ENCODE results near the gene WWC1.
"Not testable (repeated sequence)": the region's sequence is repeated elsewhere in the genome, so short reads cannot be mapped to it uniquely, and the experiment has no call there.

The WWC1 gene

DNA sequence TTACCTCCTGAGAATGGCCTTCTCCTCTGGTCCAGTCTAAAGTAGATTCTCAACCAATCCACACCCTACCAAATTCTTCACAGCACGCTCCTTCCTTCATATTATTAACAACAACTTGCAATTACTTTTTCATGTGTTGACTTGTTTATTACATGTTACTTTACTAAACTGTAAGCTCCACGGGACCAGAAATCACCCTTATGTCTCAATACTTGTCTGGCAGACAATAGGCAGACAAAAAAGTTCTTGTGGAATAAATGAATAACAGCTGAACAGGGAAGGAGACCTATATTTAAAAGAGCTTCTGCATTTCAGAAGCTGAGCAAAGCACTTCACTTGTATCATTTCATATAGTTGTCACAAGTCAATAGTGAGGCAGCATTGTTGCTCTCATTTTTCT, 5.7 kb upstream of the WWC1 start:
- ATAC-seq (ENCODE audit: low read depth) = no peak

DNA sequence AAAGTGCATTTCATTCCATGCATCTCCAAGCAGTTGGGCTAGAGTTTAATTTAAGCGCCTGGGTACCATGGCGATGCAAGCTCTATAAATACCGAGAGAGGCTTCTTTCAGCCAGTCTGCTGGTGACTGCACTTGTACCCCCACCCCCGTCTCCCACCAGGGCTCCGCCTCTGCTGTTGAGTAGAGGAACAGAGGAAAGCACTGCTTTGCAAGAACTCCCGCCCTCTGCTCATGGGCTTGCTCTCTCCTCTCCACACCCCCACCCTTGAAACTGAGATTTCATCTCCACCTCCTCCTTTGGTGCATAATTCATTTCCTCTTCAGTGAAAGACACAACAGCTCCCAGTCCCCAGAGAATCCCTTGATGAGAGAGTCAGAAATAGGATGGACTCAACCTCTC, 5.1 kb upstream of the WWC1 start:
- no peaks in the 10 kb centered on the region for H3K36me3 ChIP-seq (ENCODE audit: low read depth)
- no peaks in the 10 kb centered on the region for H3K9me3 ChIP-seq (ENCODE audit: severe bottlenecking)
- no peak overlapping the region for H3K27ac ChIP-seq (ENCODE audit: poor library complexity, severe bottlenecking)
- ATAC-seq (ENCODE audit: low read depth) = no peak
- peaks cover 20% of the 10 kb centered on the region for H3K4me1 ChIP-seq (ENCODE audit: insufficient read depth, poor library complexity, severe bottlenecking)
- DNase-seq (ENCODE audit: low spot score) = no peak
- H3K27me3 ChIP-seq (ENCODE audit: insufficient read depth, poor library complexity, severe bottlenecking) = no peaks in the 10 kb centered on the region
- TF ChIP-seq, protein P1, sequence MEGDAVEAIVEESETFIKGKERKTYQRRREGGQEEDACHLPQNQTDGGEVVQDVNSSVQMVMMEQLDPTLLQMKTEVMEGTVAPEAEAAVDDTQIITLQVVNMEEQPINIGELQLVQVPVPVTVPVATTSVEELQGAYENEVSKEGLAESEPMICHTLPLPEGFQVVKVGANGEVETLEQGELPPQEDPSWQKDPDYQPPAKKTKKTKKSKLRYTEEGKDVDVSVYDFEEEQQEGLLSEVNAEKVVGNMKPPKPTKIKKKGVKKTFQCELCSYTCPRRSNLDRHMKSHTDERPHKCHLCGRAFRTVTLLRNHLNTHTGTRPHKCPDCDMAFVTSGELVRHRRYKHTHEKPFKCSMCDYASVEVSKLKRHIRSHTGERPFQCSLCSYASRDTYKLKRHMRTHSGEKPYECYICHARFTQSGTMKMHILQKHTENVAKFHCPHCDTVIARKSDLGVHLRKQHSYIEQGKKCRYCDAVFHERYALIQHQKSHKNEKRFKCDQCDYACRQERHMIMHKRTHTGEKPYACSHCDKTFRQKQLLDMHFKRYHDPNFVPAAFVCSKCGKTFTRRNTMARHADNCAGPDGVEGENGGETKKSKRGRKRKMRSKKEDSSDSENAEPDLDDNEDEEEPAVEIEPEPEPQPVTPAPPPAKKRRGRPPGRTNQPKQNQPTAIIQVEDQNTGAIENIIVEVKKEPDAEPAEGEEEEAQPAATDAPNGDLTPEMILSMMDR (IDR thresholded peaks at IDR 0.05; ENCODE audit: poor library complexity, severe bottlenecking) = no peak
- H3K4me3 ChIP-seq (ENCODE audit: severe bottlenecking) = no peak overlapping the region

More for the DNA sequence above, 5.7 kb upstream of the WWC1 start:
- TF ChIP-seq, protein P1 (IDR thresholded peaks at IDR 0.05; ENCODE audit: poor library complexity, severe bottlenecking) = no peak
- peaks cover 16% of the 10 kb centered on the region for H3K4me1 ChIP-seq (ENCODE audit: insufficient read depth, poor library complexity, severe bottlenecking)
- H3K27me3 ChIP-seq (ENCODE audit: insufficient read depth, poor library complexity, severe bottlenecking) = no peaks in the 10 kb centered on the region
- no peak overlapping the region for H3K4me3 ChIP-seq (ENCODE audit: severe bottlenecking)
- no peak for DNase-seq (ENCODE audit: low spot score)
- H3K36me3 ChIP-seq (ENCODE audit: low read depth) = no peaks in the 10 kb centered on the region
- no peaks in the 10 kb centered on the region for H3K9me3 ChIP-seq (ENCODE audit: severe bottlenecking)
- H3K27ac ChIP-seq (ENCODE audit: poor library complexity, severe bottlenecking) = no peak overlapping the region

DNA sequence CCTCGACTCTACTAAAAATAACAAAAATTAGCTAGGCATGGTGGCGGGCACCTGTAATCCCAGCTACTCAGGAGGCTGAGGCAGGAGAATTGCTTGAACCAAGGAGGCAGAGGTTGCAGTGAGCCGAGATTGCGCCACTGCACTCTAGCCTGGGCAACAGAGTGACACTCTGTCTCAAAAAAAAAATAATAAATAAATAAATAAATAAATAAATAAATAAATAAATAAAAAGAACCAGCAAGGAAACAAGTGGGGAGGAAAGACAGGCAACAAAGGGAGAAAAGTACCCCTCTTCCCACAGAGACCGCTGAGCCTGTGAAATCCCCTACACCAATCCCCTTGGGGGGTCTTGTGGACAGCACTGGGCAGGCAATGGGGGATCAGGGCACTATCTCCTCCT, 4.6 kb upstream of the WWC1 start:
- H3K36me3 ChIP-seq (ENCODE audit: low read depth); H3K4me3 ChIP-seq (ENCODE audit: severe bottlenecking); ATAC-seq (ENCODE audit: low read depth); H3K9me3 ChIP-seq (ENCODE audit: severe bottlenecking); H3K27ac ChIP-seq (ENCODE audit: poor library complexity, severe bottlenecking); H3K27me3 ChIP-seq (ENCODE audit: insufficient read depth, poor library complexity, severe bottlenecking); DNase-seq (ENCODE audit: low spot score): not testable (repeated sequence)
- peaks cover 20% of the 10 kb centered on the region for H3K4me1 ChIP-seq (ENCODE audit: insufficient read depth, poor library complexity, severe bottlenecking)

DNA sequence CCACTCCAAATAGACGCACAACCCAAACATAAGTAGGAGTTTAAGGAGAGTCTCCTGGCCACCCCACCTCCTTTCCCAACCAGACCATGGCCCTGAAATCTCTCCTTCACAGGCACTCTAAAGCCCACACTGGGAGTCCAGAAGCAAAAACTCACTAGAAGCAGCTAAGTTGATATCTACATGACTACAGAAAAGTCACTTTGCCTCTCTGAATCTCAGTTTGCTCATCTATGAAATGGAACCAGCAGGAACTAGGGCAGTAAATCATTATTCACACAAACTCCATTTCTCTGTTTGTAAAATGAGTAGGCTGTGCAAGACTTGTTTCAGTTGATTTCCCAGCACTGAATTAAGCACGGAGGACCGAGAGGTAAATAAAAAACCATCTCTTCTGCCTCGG, 4.1 kb upstream of the WWC1 start:
- no peaks in the 10 kb centered on the region for H3K36me3 ChIP-seq (ENCODE audit: low read depth)
- H3K27ac ChIP-seq (ENCODE audit: poor library complexity, severe bottlenecking) = no peak overlapping the region
- peaks cover 20% of the 10 kb centered on the region for H3K4me1 ChIP-seq (ENCODE audit: insufficient read depth, poor library complexity, severe bottlenecking)
- H3K9me3 ChIP-seq (ENCODE audit: severe bottlenecking) = no peaks in the 10 kb centered on the region
- DNase-seq (ENCODE audit: low spot score) (no peak), ATAC-seq (ENCODE audit: low read depth) (no peak)
- no peak overlapping the region for H3K4me3 ChIP-seq (ENCODE audit: severe bottlenecking)
- TF ChIP-seq, protein P1 (IDR thresholded peaks at IDR 0.05; ENCODE audit: poor library complexity, severe bottlenecking) = no peak
- no peaks in the 10 kb centered on the region for H3K27me3 ChIP-seq (ENCODE audit: insufficient read depth, poor library complexity, severe bottlenecking)

DNA sequence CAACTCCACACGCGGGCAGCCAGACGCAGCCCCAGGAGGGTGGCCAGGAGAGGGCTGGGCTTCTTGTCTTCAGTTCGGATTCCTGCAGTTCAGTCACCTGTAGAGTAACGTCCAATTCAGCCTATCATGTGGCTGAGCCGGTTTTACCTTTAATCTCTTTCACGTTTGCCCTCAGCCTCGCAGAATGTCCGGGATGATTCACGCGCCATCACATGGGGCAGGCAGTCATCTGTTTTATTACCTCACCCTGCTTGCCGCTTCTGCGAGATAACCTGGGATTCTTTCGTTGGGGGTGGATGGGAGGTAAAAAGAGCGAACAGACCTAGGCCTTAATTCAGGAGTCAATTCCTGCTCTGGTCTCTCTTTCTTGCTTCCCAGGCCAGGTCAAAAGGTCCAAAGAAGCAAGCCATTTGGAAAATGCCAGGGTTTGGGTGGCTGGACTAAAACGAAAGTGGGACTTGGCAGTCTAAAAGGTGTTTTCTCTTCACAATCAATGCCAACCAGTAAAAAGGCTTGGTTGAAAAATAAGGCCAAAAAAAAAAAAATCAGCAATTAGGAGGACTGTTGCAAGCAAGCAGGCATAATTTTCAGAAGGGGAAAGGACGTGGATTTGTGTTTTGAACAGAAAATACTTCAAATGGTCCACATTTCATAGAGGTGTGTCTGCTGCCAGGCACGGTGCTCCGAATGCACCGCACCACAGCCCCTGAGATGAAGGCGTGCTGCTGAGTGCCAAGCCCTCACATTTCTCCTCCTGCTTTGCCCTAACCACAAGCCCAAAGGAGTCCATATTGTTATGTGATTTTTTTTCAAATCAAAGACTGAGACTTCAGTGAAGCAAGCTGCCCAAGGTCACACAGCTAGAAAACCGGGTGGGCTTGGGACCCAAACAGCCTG, 2.8 kb upstream of the WWC1 start:
- Histone ChIP-seq H3K36me3 (ENCODE audit: low read depth) (peaks cover 5% of the 10 kb centered on the region; the same call in 1 of the 2 replicates), H3K27me3 (ENCODE audit: insufficient read depth, poor library complexity, severe bottlenecking) (no peaks in the 10 kb centered on the region), H3K4me3 (ENCODE audit: severe bottlenecking) (peak overlapping the region; percentile 18), H3K4me1 (ENCODE audit: insufficient read depth, poor library complexity, severe bottlenecking) (peaks cover 25% of the 10 kb centered on the region), H3K27ac (ENCODE audit: poor library complexity, severe bottlenecking) (peak overlapping the region; percentile 81), H3K9me3 (ENCODE audit: severe bottlenecking) (no peaks in the 10 kb centered on the region)
- DNase-seq (ENCODE audit: low spot score) (peak; percentile 90), ATAC-seq (ENCODE audit: low read depth) (peak; percentile 70)
- TF ChIP-seq, protein P1 (IDR thresholded peaks at IDR 0.05; ENCODE audit: poor library complexity, severe bottlenecking) = no peak

Measured in RWPE2 (cell line).